ENCODE measurements around the gene GPR156. TPM values are rescaled to one million over a fixed set of nuclear protein-coding genes. Genes with fewer than 3 reads are reported as not detected.

The GPR156 gene
- total RNA-seq, 1 experiment from 2014 or later = 3.1 TPM

GRCh38 chr3:120274739-120275167 lies 10.3 kb downstream of the GPR156 start:
- Histone ChIP-seq H3K4me1 (no peaks in the 10 kb centered on the region), H3K36me3 (ENCODE audit: control insufficient read depth, insufficient read depth, low read length) (no peaks in the 10 kb centered on the region), H3K9me3 (0 out of 2 replicates have a peak, but pooled peaks cover 4% of the 10 kb centered on the region), H3K27me3 (replicated peaks; ENCODE audit: control insufficient read depth, insufficient read depth, low read length) (no peaks in the 10 kb centered on the region), H3K4me3 (ENCODE audit: low read depth, low read length) (no peak overlapping the region)
- DNase-seq = peak in 1 of 2 experiments; percentile 31
- Mint-ChIP-seq H3K27ac (ENCODE audit: unreplicated experiment) (no peak overlapping the region), H3K4me3 (ENCODE audit: unreplicated experiment) (no peak overlapping the region), H3K36me3 (ENCODE audit: insufficient read depth, unreplicated experiment) (no peaks in the 10 kb centered on the region), H3K4me1 (ENCODE audit: low read depth, unreplicated experiment) (no peaks in the 10 kb centered on the region), H3K27me3 (ENCODE audit: insufficient read depth, unreplicated experiment) (no peaks in the 10 kb centered on the region), H3K9me3 (ENCODE audit: unreplicated experiment) (no peaks in the 10 kb centered on the region)
- ChIA-PET POLR2A (no interaction called here), CTCF (interaction anchor here (0.7 kb wide), 1 partner anchor 143 kb away, joined by 4 read pairs; no protein-coding TSS in a partner anchor)
- intact Hi-C loops (cut with micrococcal nuclease; ENCODE audit: unreplicated experiment) = no loop called here
- TF ChIP-seq CTCF (IDR thresholded peaks at IDR 0.05; ENCODE audit: insufficient read depth in 1 of 2, low read depth in 1 of 2, low read length in 1 of 2, severe bottlenecking in 1 of 2, unreplicated experiment in 1 of 2) = no peak
- no TSS peak for BruUV-seq (replicated peaks)

DNA sequence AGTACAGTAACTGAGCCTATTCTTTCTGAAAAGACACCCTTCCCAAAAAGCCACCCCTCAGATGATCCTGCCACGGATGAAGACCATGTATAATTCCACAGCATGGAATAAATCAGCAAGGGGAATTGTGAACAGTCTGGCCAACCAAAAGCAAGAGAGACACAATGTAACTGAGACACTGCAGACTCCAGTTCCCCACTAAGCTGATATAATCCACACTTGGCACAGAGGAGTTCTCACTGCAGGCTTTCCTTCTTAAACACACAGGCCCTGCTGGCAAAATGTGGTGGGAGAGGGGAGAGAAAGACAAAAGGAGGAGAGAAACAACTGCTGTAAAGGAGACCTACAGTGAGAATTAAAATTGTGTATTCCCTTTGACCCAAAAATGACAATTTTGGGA lies 12.7 kb downstream of the GPR156 start:
- no peaks in the 10 kb centered on the region for H3K9me3 ChIP-seq
- no peak overlapping the region for H3K4me3 Mint-ChIP-seq (ENCODE audit: unreplicated experiment)
- intact Hi-C loops (cut with micrococcal nuclease; ENCODE audit: unreplicated experiment) = no loop called here
- H3K36me3 ChIP-seq (ENCODE audit: control insufficient read depth, insufficient read depth, low read length) = no peaks in the 10 kb centered on the region
- TF ChIP-seq CTCF (IDR thresholded peaks at IDR 0.05; ENCODE audit: insufficient read depth in 1 of 2, low read depth in 1 of 2, low read length in 1 of 2, severe bottlenecking in 1 of 2, unreplicated experiment in 1 of 2) = no peak
- H3K27me3 ChIP-seq (replicated peaks; ENCODE audit: control insufficient read depth, insufficient read depth, low read length) = no peaks in the 10 kb centered on the region
- ChIA-PET CTCF (no interaction called here), POLR2A (no interaction called here)
- no peaks in the 10 kb centered on the region for H3K9me3 Mint-ChIP-seq (ENCODE audit: unreplicated experiment)
- DNase-seq = no peak
- no peaks in the 10 kb centered on the region for H3K27me3 Mint-ChIP-seq (ENCODE audit: insufficient read depth, unreplicated experiment)
- no peak overlapping the region for H3K4me3 ChIP-seq (ENCODE audit: low read depth, low read length)
- H3K27ac Mint-ChIP-seq (ENCODE audit: unreplicated experiment) = no peak overlapping the region
- H3K4me1 Mint-ChIP-seq (ENCODE audit: low read depth, unreplicated experiment) = no peaks in the 10 kb centered on the region
- H3K4me1 ChIP-seq = no peaks in the 10 kb centered on the region
- no peaks in the 10 kb centered on the region for H3K36me3 Mint-ChIP-seq (ENCODE audit: insufficient read depth, unreplicated experiment)
- no TSS peak for BruUV-seq (replicated peaks)

GRCh38 chr3:120265989-120266388 lies 19.0 kb downstream of the GPR156 start:
- H3K36me3 Mint-ChIP-seq (ENCODE audit: insufficient read depth, unreplicated experiment) = no peaks in the 10 kb centered on the region
- Histone ChIP-seq H3K9me3 (no peaks in the 10 kb centered on the region), H3K4me1 (no peaks in the 10 kb centered on the region), H3K36me3 (ENCODE audit: control insufficient read depth, insufficient read depth, low read length) (no peaks in the 10 kb centered on the region), H3K27me3 (replicated peaks; ENCODE audit: control insufficient read depth, insufficient read depth, low read length) (no peaks in the 10 kb centered on the region), H3K4me3 (ENCODE audit: low read depth, low read length) (no peak overlapping the region)
- intact Hi-C loops (cut with micrococcal nuclease; ENCODE audit: unreplicated experiment) = no loop called here
- no peaks in the 10 kb centered on the region for H3K4me1 Mint-ChIP-seq (ENCODE audit: low read depth, unreplicated experiment)
- ChIA-PET CTCF (no interaction called here), POLR2A (no interaction called here)
- H3K9me3 Mint-ChIP-seq (ENCODE audit: unreplicated experiment) = no peaks in the 10 kb centered on the region
- TF ChIP-seq CTCF (IDR thresholded peaks at IDR 0.05; ENCODE audit: insufficient read depth in 1 of 2, low read depth in 1 of 2, low read length in 1 of 2, severe bottlenecking in 1 of 2, unreplicated experiment in 1 of 2) = no peak
- BruUV-seq (replicated peaks) = no TSS peak
- H3K27me3 Mint-ChIP-seq (ENCODE audit: insufficient read depth, unreplicated experiment) = no peaks in the 10 kb centered on the region
- DNase-seq = no peak
- H3K27ac Mint-ChIP-seq (ENCODE audit: unreplicated experiment) = no peak overlapping the region
- no peak overlapping the region for H3K4me3 Mint-ChIP-seq (ENCODE audit: unreplicated experiment)
